Ishikawa (cell line): ENCODE results near the gene CDC42EP5.

Experiments used
- EP300 ChIP-seq: IDR thresholded peaks from 2 replicates; pipeline ENCODE4 v1.6.1; 2012; ENCODE audit warnings: borderline replicate concordance
- TCF12 ChIP-seq: IDR thresholded peaks from 2 replicates; pipeline ENCODE4 v1.6.1; 2012; ENCODE audit warnings: low read depth

- TF ChIP-seq EP300, result no peak
- TF ChIP-seq TCF12, result no peak
Observed at GRCh38 chr19:54478677-54479266, 5.7 kb upstream of the CDC42EP5 start.
